ENCODE measurements around the gene AP5B1.

The AP5B1 gene

DNA sequence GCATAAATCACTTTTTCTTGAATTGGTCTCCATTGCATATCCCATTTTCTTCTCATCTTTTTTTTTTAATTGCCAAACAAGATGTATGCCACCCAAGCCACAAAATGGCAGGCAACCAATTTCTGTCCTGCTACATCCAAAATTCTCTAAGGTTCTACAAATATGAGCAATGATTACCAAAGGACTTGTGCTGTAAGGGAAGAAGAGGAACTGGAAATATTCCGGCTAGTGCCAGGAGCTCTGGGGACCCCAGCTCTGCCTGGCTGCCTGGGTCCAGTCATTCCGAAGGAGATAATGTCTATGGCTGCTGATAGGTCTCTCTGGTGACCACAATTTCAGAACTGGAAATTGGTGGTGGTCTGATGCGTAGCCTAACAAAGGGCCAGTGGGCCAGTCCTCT, 35.9 kb upstream of the AP5B1 start:
- Histone ChIP-seq H3K79me1 (replicated peaks; ENCODE audit: low read length, poor library complexity, severe bottlenecking) (no peaks in the 10 kb centered on the region), H3K4ac (ENCODE audit: low read depth in 1 of 2, low read length in 2 of 2) (no peak overlapping the region), H3K9ac (ENCODE audit: low read length) (peak overlapping the region; percentile 96), H3K23ac (ENCODE audit: low read length in 2 of 2) (no peak overlapping the region), H4K91ac (ENCODE audit: low read length) (peak overlapping the region; percentile 59), H2AFZ (ENCODE audit: low read depth, low read length) (no peak overlapping the region), H3K36me3 (ENCODE audit: control insufficient read depth in 1 of 2, insufficient read depth in 2 of 2, low read depth in 1 of 2, low read length in 2 of 2) (peaks cover 4 to 8% of the 10 kb centered on the region in 2 experiments), H4K8ac (ENCODE audit: low read length) (no peak overlapping the region), H3K4me3 (ENCODE audit: insufficient read depth in 1 of 2, low read depth in 1 of 2, low read length in 2 of 2) (peak overlapping the region in 1 of 2 experiments; percentile 88), H2BK120ac (ENCODE audit: low read depth, low read length) (no peak overlapping the region), H3K14ac (ENCODE audit: low read length in 2 of 2) (no peak overlapping the region), H2AK5ac (ENCODE audit: low read length, severe bottlenecking) (no peak overlapping the region), H3K4me2 (ENCODE audit: low read length, poor library complexity, severe bottlenecking) (no peak overlapping the region), H3K27me3 (ENCODE audit: control insufficient read depth in 1 of 2, insufficient read depth in 1 of 2, low read length in 2 of 2) (peaks cover 0 to 12% of the 10 kb centered on the region in 2 experiments), H3K27ac (ENCODE audit: low read length, poor library complexity, severe bottlenecking) (no peak overlapping the region), H2BK5ac (ENCODE audit: low read depth, low read length, poor library complexity, severe bottlenecking) (no peak overlapping the region), H2BK15ac (ENCODE audit: low read depth, poor library complexity, severe bottlenecking) (peak overlapping the region; percentile 16), H3K18ac (ENCODE audit: low read depth in 1 of 2, low read length in 2 of 2) (no peak overlapping the region), H2BK12ac (ENCODE audit: low read length in 2 of 2) (no peak overlapping the region), H3K4me1 (ENCODE audit: control insufficient read depth, insufficient read depth, low read depth, low read length) (no peaks in the 10 kb centered on the region), H3K9me3 (ENCODE audit: control insufficient read depth, low read length) (no peaks in the 10 kb centered on the region)
- 96% methylated on average over 3 of the region's 3 CpGs for WGBS
- no peak for DNase-seq

DNA sequence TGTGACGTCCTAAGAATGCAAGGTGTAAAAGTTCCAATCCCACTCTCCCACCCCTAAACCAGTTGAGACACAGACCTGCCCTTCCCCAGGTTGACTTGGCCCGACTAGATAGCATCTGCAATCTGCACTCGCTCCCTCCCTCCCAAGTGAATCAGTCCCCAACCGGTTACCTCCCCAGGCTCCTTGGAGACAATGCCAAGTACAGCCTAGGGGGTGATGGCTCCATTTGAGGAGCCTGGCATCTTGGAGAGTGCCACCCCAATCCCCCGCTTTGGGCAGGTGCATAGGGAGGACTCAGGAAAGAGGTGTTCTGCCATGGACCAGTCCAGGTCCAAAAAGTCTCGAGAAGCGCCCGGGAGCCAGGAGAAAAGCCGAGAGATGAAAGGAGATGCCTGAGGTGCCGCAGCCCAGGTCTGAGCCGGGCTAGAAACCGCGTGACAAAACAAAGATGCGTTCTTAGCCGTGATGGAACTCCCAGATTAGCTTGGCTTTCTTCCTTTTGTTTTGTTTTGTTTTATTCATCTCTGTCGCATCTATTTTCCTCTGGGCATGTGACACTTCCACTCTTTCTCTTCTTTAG, 34.3 kb upstream of the AP5B1 start:
- Histone ChIP-seq H3K14ac (ENCODE audit: low read length in 2 of 2) (no peak overlapping the region), H3K27me3 (ENCODE audit: control insufficient read depth in 1 of 2, insufficient read depth in 1 of 2, low read length in 2 of 2) (peaks cover 0 to 16% of the 10 kb centered on the region in 2 experiments), H3K4me3 (ENCODE audit: insufficient read depth in 1 of 2, low read depth in 1 of 2, low read length in 2 of 2) (peak overlapping the region in 1 of 2 experiments; percentile 14), H3K23ac (ENCODE audit: low read length in 2 of 2) (no peak overlapping the region), H2AFZ (ENCODE audit: low read depth, low read length) (no peak overlapping the region), H3K27ac (ENCODE audit: low read length, poor library complexity, severe bottlenecking) (no peak overlapping the region), H2BK15ac (ENCODE audit: low read depth, poor library complexity, severe bottlenecking) (no peak overlapping the region), H3K4me1 (ENCODE audit: control insufficient read depth, insufficient read depth, low read depth, low read length) (peaks cover 2% of the 10 kb centered on the region), H2BK120ac (ENCODE audit: low read depth, low read length) (no peak overlapping the region), H3K9ac (ENCODE audit: low read length) (peak overlapping the region; percentile 77), H4K8ac (ENCODE audit: low read length) (no peak overlapping the region), H3K9me3 (ENCODE audit: control insufficient read depth, low read length) (no peaks in the 10 kb centered on the region), H3K18ac (ENCODE audit: low read depth in 1 of 2, low read length in 2 of 2) (no peak overlapping the region), H2BK12ac (ENCODE audit: low read length in 2 of 2) (no peak overlapping the region), H3K79me1 (replicated peaks; ENCODE audit: low read length, poor library complexity, severe bottlenecking) (no peaks in the 10 kb centered on the region), H2BK5ac (ENCODE audit: low read depth, low read length, poor library complexity, severe bottlenecking) (no peak overlapping the region), H3K4ac (ENCODE audit: low read depth in 1 of 2, low read length in 2 of 2) (no peak overlapping the region), H3K4me2 (ENCODE audit: low read length, poor library complexity, severe bottlenecking) (no peak overlapping the region), H3K36me3 (ENCODE audit: control insufficient read depth in 1 of 2, insufficient read depth in 2 of 2, low read depth in 1 of 2, low read length in 2 of 2) (peaks cover 4 to 8% of the 10 kb centered on the region in 2 experiments), H4K91ac (ENCODE audit: low read length) (no peak overlapping the region), H2AK5ac (ENCODE audit: low read length, severe bottlenecking) (no peak overlapping the region)
- no peak for DNase-seq
- WGBS, result 90% methylated on average over 15 of the region's 16 CpGs

DNA sequence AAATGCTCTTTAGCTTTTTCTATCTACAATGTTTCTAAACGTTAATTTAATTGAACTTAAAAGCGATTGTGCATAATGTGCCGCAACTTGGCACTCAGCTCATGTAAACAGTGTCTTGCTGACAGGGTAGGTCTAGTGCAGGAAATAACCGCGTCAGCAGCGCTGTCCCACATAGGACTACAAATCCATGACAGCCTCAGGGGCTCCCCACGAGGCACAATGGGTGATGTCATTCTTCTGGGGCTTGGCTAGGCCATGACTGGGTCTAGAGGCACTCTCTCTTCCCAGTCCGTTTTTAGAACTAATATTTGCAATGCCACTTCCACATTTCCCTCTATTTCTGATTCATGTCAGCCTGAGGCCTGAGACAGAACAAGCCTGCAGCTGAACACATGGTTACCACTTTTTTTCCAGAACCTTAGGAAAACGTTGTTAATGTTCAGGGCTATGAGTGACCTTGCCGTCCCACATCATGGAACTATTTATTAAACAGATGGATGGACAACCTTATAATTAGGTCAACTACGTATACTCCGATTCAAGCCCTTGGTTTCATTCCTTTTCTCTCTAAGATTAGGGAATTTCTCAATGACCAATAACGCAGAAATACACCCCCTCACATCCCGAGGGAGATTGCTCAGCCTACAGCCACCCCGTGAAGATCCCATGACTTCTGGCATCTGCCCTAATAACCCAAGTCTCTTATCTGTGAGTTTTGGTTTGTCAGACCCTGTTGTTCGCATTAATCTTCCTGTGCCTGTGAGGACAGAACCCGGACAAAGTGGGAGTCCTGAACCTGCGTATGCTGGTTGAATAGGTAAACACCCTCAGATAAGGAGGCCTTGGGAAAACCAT, 33.6 kb upstream of the AP5B1 start:
- no peak overlapping the region for H4K91ac ChIP-seq (ENCODE audit: low read length)
- H3K4me1 ChIP-seq (ENCODE audit: control insufficient read depth, insufficient read depth, low read depth, low read length), result peaks cover 2% of the 10 kb centered on the region
- H3K4me3 ChIP-seq (ENCODE audit: insufficient read depth in 1 of 2, low read depth in 1 of 2, low read length in 2 of 2), result peak overlapping the region in 1 of 2 experiments; percentile 14
- H3K18ac ChIP-seq (ENCODE audit: low read depth in 1 of 2, low read length in 2 of 2), result no peak overlapping the region
- H2BK12ac ChIP-seq (ENCODE audit: low read length in 2 of 2), result no peak overlapping the region
- no peaks in the 10 kb centered on the region for H3K9me3 ChIP-seq (ENCODE audit: control insufficient read depth, low read length)
- H3K27me3 ChIP-seq (ENCODE audit: control insufficient read depth in 1 of 2, insufficient read depth in 1 of 2, low read length in 2 of 2), result peaks cover 0 to 22% of the 10 kb centered on the region in 2 experiments
- H3K4ac ChIP-seq (ENCODE audit: low read depth in 1 of 2, low read length in 2 of 2), result no peak overlapping the region
- no peak overlapping the region for H2BK5ac ChIP-seq (ENCODE audit: low read depth, low read length, poor library complexity, severe bottlenecking)
- H3K14ac ChIP-seq (ENCODE audit: low read length in 2 of 2), result no peak overlapping the region
- H3K27ac ChIP-seq (ENCODE audit: low read length, poor library complexity, severe bottlenecking), result no peak overlapping the region
- DNase-seq, result no peak
- H2BK15ac ChIP-seq (ENCODE audit: low read depth, poor library complexity, severe bottlenecking), result no peak overlapping the region
- no peak overlapping the region for H2BK120ac ChIP-seq (ENCODE audit: low read depth, low read length)
- H2AFZ ChIP-seq (ENCODE audit: low read depth, low read length), result no peak overlapping the region
- WGBS, result 79% methylated on average over 18 of the region's 18 CpGs
- H3K36me3 ChIP-seq (ENCODE audit: control insufficient read depth in 1 of 2, insufficient read depth in 2 of 2, low read depth in 1 of 2, low read length in 2 of 2), result peaks cover 4 to 8% of the 10 kb centered on the region in 2 experiments
- H2AK5ac ChIP-seq (ENCODE audit: low read length, severe bottlenecking), result no peak overlapping the region
- H3K79me1 ChIP-seq (replicated peaks; ENCODE audit: low read length, poor library complexity, severe bottlenecking), result no peaks in the 10 kb centered on the region
- no peak overlapping the region for H3K4me2 ChIP-seq (ENCODE audit: low read length, poor library complexity, severe bottlenecking)
- H3K9ac ChIP-seq (ENCODE audit: low read length), result peak overlapping the region; percentile 77
- no peak overlapping the region for H4K8ac ChIP-seq (ENCODE audit: low read length)
- H3K23ac ChIP-seq (ENCODE audit: low read length in 2 of 2), result no peak overlapping the region

DNA sequence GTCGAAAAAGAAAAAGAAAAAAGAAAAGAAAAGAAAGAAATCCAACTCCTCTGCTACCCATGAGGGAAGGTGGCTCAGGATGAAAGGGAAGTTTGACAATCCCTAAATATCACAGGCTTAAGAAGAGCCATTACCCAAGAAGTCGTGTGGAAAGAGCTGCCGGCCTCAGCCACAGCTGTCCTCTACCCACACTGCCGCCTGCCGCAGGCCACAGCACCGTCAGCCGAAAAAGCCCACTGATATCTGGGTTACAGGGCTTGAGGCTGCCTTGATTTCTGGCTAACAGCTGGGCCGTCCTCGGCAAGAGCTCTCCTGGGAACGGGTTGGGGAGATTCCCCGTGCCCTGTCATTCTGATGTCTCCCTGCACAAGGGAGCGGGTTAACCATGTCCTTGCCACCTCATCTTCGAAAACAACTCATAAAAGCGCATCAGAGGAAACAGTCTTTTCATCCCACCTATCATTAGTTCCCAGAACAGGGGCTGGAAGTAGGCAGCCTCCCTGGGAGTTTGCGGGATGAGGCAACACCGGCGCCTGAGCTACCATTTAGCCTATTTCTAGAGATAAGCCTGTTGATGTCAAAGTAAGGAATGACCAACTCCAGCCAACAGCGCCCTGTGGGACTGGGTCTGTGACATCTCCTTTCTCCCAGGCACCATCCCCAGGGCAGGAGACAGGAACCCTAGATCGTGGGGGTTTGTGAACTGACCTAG, 31.1 kb upstream of the AP5B1 start:
- Histone ChIP-seq H2BK15ac (ENCODE audit: low read depth, poor library complexity, severe bottlenecking) (no peak overlapping the region), H2BK12ac (ENCODE audit: low read length in 2 of 2) (no peak overlapping the region), H3K9ac (ENCODE audit: low read length) (no peak overlapping the region), H3K23ac (ENCODE audit: low read length in 2 of 2) (no peak overlapping the region), H2AK5ac (ENCODE audit: low read length, severe bottlenecking) (no peak overlapping the region), H2BK5ac (ENCODE audit: low read depth, low read length, poor library complexity, severe bottlenecking) (no peak overlapping the region), H4K8ac (ENCODE audit: low read length) (no peak overlapping the region), H3K27ac (ENCODE audit: low read length, poor library complexity, severe bottlenecking) (no peak overlapping the region), H3K14ac (ENCODE audit: low read length in 2 of 2) (no peak overlapping the region), H3K4me2 (ENCODE audit: low read length, poor library complexity, severe bottlenecking) (no peak overlapping the region), H4K91ac (ENCODE audit: low read length) (no peak overlapping the region), H3K79me1 (replicated peaks; ENCODE audit: low read length, poor library complexity, severe bottlenecking) (no peaks in the 10 kb centered on the region), H3K9me3 (ENCODE audit: control insufficient read depth, low read length) (no peaks in the 10 kb centered on the region), H3K4me3 (ENCODE audit: insufficient read depth in 1 of 2, low read depth in 1 of 2, low read length in 2 of 2) (no peak overlapping the region), H2BK120ac (ENCODE audit: low read depth, low read length) (no peak overlapping the region), H3K18ac (ENCODE audit: low read depth in 1 of 2, low read length in 2 of 2) (no peak overlapping the region), H3K4ac (ENCODE audit: low read depth in 1 of 2, low read length in 2 of 2) (no peak overlapping the region), H3K4me1 (ENCODE audit: control insufficient read depth, insufficient read depth, low read depth, low read length) (peaks cover 2% of the 10 kb centered on the region), H3K27me3 (ENCODE audit: control insufficient read depth in 1 of 2, insufficient read depth in 1 of 2, low read length in 2 of 2) (peaks cover 12 to 34% of the 10 kb centered on the region in 2 experiments), H2AFZ (ENCODE audit: low read depth, low read length) (no peak overlapping the region), H3K36me3 (ENCODE audit: control insufficient read depth in 1 of 2, insufficient read depth in 2 of 2, low read depth in 1 of 2, low read length in 2 of 2) (peaks cover 4 to 8% of the 10 kb centered on the region in 2 experiments)
- no peak for DNase-seq
- WGBS, result 76% methylated on average over 16 of the region's 19 CpGs

All from mesenchymal stem cell (in vitro differentiated cells and primary cell).